H1 (cell line): ENCODE data around the gene FAT1. TPM values are rescaled to one million over a fixed set of nuclear protein-coding genes. Genes with fewer than 3 reads are reported as not detected.

Experiments
- ASH2L ChIP-seq: fragments of 200-600, 300-600 bp; sonication (generic); IDR thresholded peaks from one replicate; pipeline ENCODE4 v1.7.1; 2017; ENCODE audit warnings: low read length
- ATF2 ChIP-seq: IDR thresholded peaks from 2 replicates; pipeline ENCODE4 v1.6.1; 2012; ENCODE audit warnings: low read length, inconsistent platforms
- BACH1 ChIP-seq: IDR thresholded peaks from 2 replicates; pipeline ENCODE4 v1.6.1; 2012; ENCODE audit warnings: low read length, improper control_type of control experiment
- BCL11A ChIP-seq, 2 experiments: IDR thresholded peaks; one replicate each; pipeline ENCODE4 v1.6.1; 2011; ENCODE audit warnings: low read depth in 2 of 2, low read length in 2 of 2, mild to moderate bottlenecking in 2 of 2
- CBX8 ChIP-seq: fragments of 300-800, 300-1000 bp; sonication (generic); IDR thresholded peaks from 2 replicates; pipeline ENCODE4 v1.7.1; 2016; ENCODE audit warnings: low read depth, low read length, borderline replicate concordance
- CHD2 ChIP-seq: IDR thresholded peaks from 2 replicates; pipeline ENCODE4 v1.6.1; 2012; ENCODE audit warnings: low read length, improper control_type of control experiment
- CTCF ChIP-seq, 3 experiments: IDR thresholded peaks; 1 replicate in 2 of 3; 2 replicates in 1 of 3; pipeline versions ENCODE4 v1.5.1 to v1.6.1; 2011; ENCODE audit warnings: low read length in 3 of 3, mild to moderate bottlenecking in 3 of 3, inconsistent platforms in 2 of 3, low read depth in 1 of 3, moderate library complexity in 1 of 3; ENCODE audit not compliant: insufficient read depth in 1 of 3; ENCODE audit errors: control extremely low read depth in 1 of 3
- E2F6 ChIP-seq: IDR thresholded peaks from 2 replicates; pipeline ENCODE4 v1.6.1; 2012; ENCODE audit warnings: inconsistent platforms
- EGR1 ChIP-seq: IDR thresholded peaks from 2 replicates; pipeline ENCODE4 v1.6.1; 2011; ENCODE audit warnings: low read depth, low read length, borderline replicate concordance
- HDAC6 ChIP-seq: IDR thresholded peaks from one replicate; pipeline ENCODE4 v1.7.1; 2012; ENCODE audit warnings: low read depth, mild to moderate bottlenecking, inconsistent platforms, low read length, moderate library complexity
- MAFK ChIP-seq: IDR thresholded peaks from 2 replicates; pipeline ENCODE4 v1.6.1; 2012; ENCODE audit warnings: low read depth, mild to moderate bottlenecking, improper control_type of control experiment, low read length
- PHF8 ChIP-seq: fragments of 200-600 bp; sonication (generic); conservative IDR thresholded peaks from 2 replicates; pipeline ENCODE4 v1.7.1; 2012; ENCODE audit warnings: low read depth, mild to moderate bottlenecking, inconsistent platforms, low read length, moderate library complexity
- POLR2AphosphoS5 ChIP-seq: IDR thresholded peaks from 2 replicates; pipeline ENCODE4 v1.6.1; 2011; ENCODE audit warnings: low read depth, low read length
- RBBP5 ChIP-seq: IDR thresholded peaks from 2 replicates; pipeline ENCODE4 v1.7.1; 2012; ENCODE audit warnings: low read depth, mild to moderate bottlenecking, inconsistent platforms, low read length, moderate library complexity, borderline replicate concordance
- RFX5 ChIP-seq: IDR thresholded peaks from 2 replicates; pipeline ENCODE4 v1.6.1; 2011; ENCODE audit warnings: low read depth, low read length, improper control_type of control experiment, borderline replicate concordance
- SAP30 ChIP-seq: fragments of 300-600 bp; sonication (generic); IDR thresholded peaks from 2 replicates; pipeline ENCODE4 v1.7.1; 2012; ENCODE audit warnings: low read length, moderate library complexity, mild to moderate bottlenecking, inconsistent platforms; ENCODE audit not compliant: insufficient read depth, insufficient replicate concordance
- SIX5 ChIP-seq: IDR thresholded peaks from 2 replicates; pipeline ENCODE4 v1.6.1; 2011; ENCODE audit warnings: mild to moderate bottlenecking, low read depth, low read length
- SP1 ChIP-seq: IDR thresholded peaks from 2 replicates; pipeline ENCODE4 v1.6.1; 2011; ENCODE audit warnings: low read depth, low read length
- SP2 ChIP-seq: IDR thresholded peaks from 2 replicates; pipeline ENCODE4 v1.6.1; 2012; ENCODE audit warnings: mild to moderate bottlenecking, low read length, inconsistent platforms
- YY1 ChIP-seq: IDR thresholded peaks from 2 replicates; pipeline ENCODE4 v1.6.1; 2011; ENCODE audit warnings: low read depth, mild to moderate bottlenecking, low read length
- polyA plus RNA-seq, 7 experiments: library from polyadenylated mRNA; depleted of rRNA in 3 of 7; stranded (reverse) in 5 of 7; unstranded in 2 of 7; fragments of >200 nt in 5 of 7; fragments of 200-250 nt in 2 of 7; gene quantifications; 1 replicate in 5 of 7; 2 replicates in 1 of 7; 4 replicates in 1 of 7; pipeline versions ENCODE4 v1.2.1 to v1.2.3, GENCODE V29; 2011 to 2013; ENCODE audit warnings: missing spikeins in 2 of 7, mixed read lengths in 2 of 7
- total RNA-seq: library from RNA; stranded (reverse); fragmentation: NEBNext Ultra II Directional; extraction: Animal tissue kit (Norgen Biotek cat#: 25700); gene quantifications from 2 replicates; pipeline ENCODE4 v1.2.1, GENCODE V29; 2021

Gene FAT1
- total and polyA plus RNA-seq, 2 of the 8 experiments (the other 6 are each of a cell fraction or from before 2014, with no cell fraction given), result 94.4 to 137 TPM

- no peak for TF ChIP-seq CBX8
- TF ChIP-seq E2F6, result no peak
- TF ChIP-seq SIX5, result no peak
- peak; percentile 96 for TF ChIP-seq EGR1
- TF ChIP-seq CHD2, result peak; percentile 70
- TF ChIP-seq MAFK, result no peak
- TF ChIP-seq RBBP5, result peak; percentile 99
- TF ChIP-seq BCL11A (IDR thresholded peaks at IDR 0.05; ENCODE audit: low read depth in 2 of 2, low read length in 2 of 2), result no peak
- no peak for TF ChIP-seq BACH1
- no peak for TF ChIP-seq CTCF (IDR thresholded peaks at IDR 0.05; ENCODE audit: control extremely low read depth in 1 of 3, insufficient read depth in 1 of 3, low read depth in 1 of 3, low read length in 3 of 3)
- TF ChIP-seq HDAC6, result no peak
- TF ChIP-seq SP1, result peak; percentile 59; the same call in 1 of the 2 replicates
- peak; percentile 46; the same call in 1 of the 2 replicates for TF ChIP-seq POLR2AphosphoS5
- TF ChIP-seq RFX5, result no peak
- TF ChIP-seq ATF2, result peak; percentile 96
- TF ChIP-seq SP2, result no peak
- no peak for TF ChIP-seq SAP30
- TF ChIP-seq YY1, result peak; percentile 85; the same call in 1 of the 2 replicates
- peak; percentile 96 for TF ChIP-seq ASH2L
- TF ChIP-seq PHF8, result peak; percentile 41; the same call in 1 of the 2 replicates
These were observed 2.9 kb upstream of the FAT1 start (continued) for GRCh38 chr4:186726426-186727168.
